Measurements from ENCODE around the gene MAP4K2. TPM values are rescaled to one million over a fixed set of nuclear protein-coding genes. Genes with fewer than 3 reads are reported as not detected.

The MAP4K2 gene
- polyA plus RNA-seq, 3 donors from 2014 or later: 9.2 to 16.4 (median 15.9) TPM

- peak within 1 kb of the TSS; percentile 85 to 100 (median 98) for H3K27ac Mint-ChIP-seq
- H3K9me3 Mint-ChIP-seq: no peaks in the 10 kb centered on the region
- H3K4me1 Mint-ChIP-seq: peaks cover 47 to 57% of the 10 kb centered on the region in 2 donors
These were observed 59.1 kb downstream of the MAP4K2 start, which contains the start of gene RASGRP2 for GRCh38 chr11:64743591-64744543. TSS of gene RASGRP2 (minus strand) at chr11:64744142. CDS start at chr11:64742866, 1,276 bp downstream.

GRCh38 chr11:64742889-64743590, 60.0 kb downstream of the MAP4K2 start:
- H3K4me3 Mint-ChIP-seq: peak overlapping the region; percentile 4 to 100 (median 96)
- peaks cover 44 to 53% of the 10 kb centered on the region in 2 donors for H3K4me1 Mint-ChIP-seq
- peaks cover 16 to 20% (median 17%) of the 10 kb centered on the region in 3 donors for H3K27me3 Mint-ChIP-seq (ENCODE audit: low read depth in 3 of 3)
- H3K27ac Mint-ChIP-seq: peak overlapping the region in 1 of 6 donors; percentile 95
- H3K36me3 Mint-ChIP-seq: peaks cover 4 to 9% (median 4%) of the 10 kb centered on the region in 3 donors
- peak; percentile 75 to 76 (median 76) for DNase-seq
- H3K9me3 Mint-ChIP-seq: no peaks in the 10 kb centered on the region

More at GRCh38 chr11:64743591-64744543, 59.1 kb downstream of the MAP4K2 start, which contains the start of gene RASGRP2:
- DNase-seq: peak; percentile 90 to 92 (median 92)
- H3K36me3 Mint-ChIP-seq: peaks cover 4 to 9% (median 4%) of the 10 kb centered on the region in 3 donors
- H3K27me3 Mint-ChIP-seq (ENCODE audit: low read depth in 3 of 3): peaks cover 16 to 21% (median 17%) of the 10 kb centered on the region in 3 donors
- H3K4me3 Mint-ChIP-seq: peak within 1 kb of the TSS; percentile 92 to 100 (median 96)

- H3K36me3 Mint-ChIP-seq: peaks cover 4 to 11% (median 4%) of the 10 kb centered on the region in 3 donors
- DNase-seq: no peak
- H3K9me3 Mint-ChIP-seq: no peaks in the 10 kb centered on the region
- peak overlapping the region; percentile 78 to 85 (median 81) for H3K4me3 Mint-ChIP-seq
- H3K27me3 Mint-ChIP-seq (ENCODE audit: low read depth in 3 of 3): peaks cover 15 to 19% (median 17%) of the 10 kb centered on the region in 3 donors
- peaks cover 42 to 46% of the 10 kb centered on the region in 2 donors for H3K4me1 Mint-ChIP-seq
- H3K27ac Mint-ChIP-seq: peak overlapping the region in 5 of 6 donors; percentile 51 to 79 (median 67)
These were observed 60.7 kb downstream of the MAP4K2 start for GRCh38 chr11:64742087-64742888.

- Mint-ChIP-seq H3K27me3 (ENCODE audit: low read depth in 3 of 3) (peaks cover 15 to 19% (median 17%) of the 10 kb centered on the region in 3 donors), H3K4me3 (peak overlapping the region; percentile 78 to 85 (median 81)), H3K4me1 (peaks cover 37 to 38% of the 10 kb centered on the region in 2 donors), H3K27ac (peak overlapping the region; percentile 40 to 71 (median 61)), H3K9me3 (no peaks in the 10 kb centered on the region), H3K36me3 (peaks cover 4 to 15% (median 8%) of the 10 kb centered on the region in 3 donors)
- no peak for DNase-seq
These were observed 61.5 kb downstream of the MAP4K2 start for GRCh38 chr11:64741375-64742086.

- H3K27ac Mint-ChIP-seq: peak overlapping the region in 4 of 6 donors; percentile 12 to 66 (median 55)
- peaks cover 8 to 13% (median 9%) of the 10 kb centered on the region in 3 donors for H3K27me3 Mint-ChIP-seq (ENCODE audit: low read depth in 3 of 3)
- H3K36me3 Mint-ChIP-seq: peaks cover 4 to 23% (median 14%) of the 10 kb centered on the region in 3 donors
- H3K4me3 Mint-ChIP-seq: no peak overlapping the region
- peaks cover 35 to 43% of the 10 kb centered on the region in 2 donors for H3K4me1 Mint-ChIP-seq
- DNase-seq: no peak
- no peaks in the 10 kb centered on the region for H3K9me3 Mint-ChIP-seq
These were observed 63.1 kb downstream of the MAP4K2 start for GRCh38 chr11:64739871-64740270.

GRCh38 chr11:64736654-64737053, 66.4 kb downstream of the MAP4K2 start:
- Mint-ChIP-seq H3K4me3 (no peak overlapping the region), H3K9me3 (no peaks in the 10 kb centered on the region), H3K27me3 (ENCODE audit: low read depth in 3 of 3) (peaks cover 0 to 3% (median 0%) of the 10 kb centered on the region in 3 donors), H3K36me3 (peaks cover 4 to 41% (median 27%) of the 10 kb centered on the region in 3 donors), H3K27ac (peak overlapping the region in 2 of 6 donors; percentile 5 to 53), H3K4me1 (peaks cover 30 to 36% of the 10 kb centered on the region in 2 donors)
- DNase-seq: no peak

GRCh38 chr11:64735725-64736259, 67.2 kb downstream of the MAP4K2 start:
- DNase-seq: no peak
- Mint-ChIP-seq H3K9me3 (no peaks in the 10 kb centered on the region), H3K27me3 (ENCODE audit: low read depth in 3 of 3) (peaks cover 0 to 3% (median 0%) of the 10 kb centered on the region in 3 donors), H3K4me1 (peaks cover 23 to 32% of the 10 kb centered on the region in 2 donors), H3K27ac (peak overlapping the region in 3 of 6 donors; percentile 38 to 50 (median 49)), H3K36me3 (peaks cover 4 to 47% (median 30%) of the 10 kb centered on the region in 3 donors), H3K4me3 (no peak overlapping the region)

Other genes starting within 250 kb of the MAP4K2 start
- gene SLC22A11, start 247.3 kb downstream of the MAP4K2 start, polyA plus RNA-seq: not detected
- not detected for gene SLC22A12, start 212.0 kb downstream of the MAP4K2 start, polyA plus RNA-seq
- gene NRXN2, start 80.0 kb downstream of the MAP4K2 start, polyA plus RNA-seq: 1 to 10 TPM in 2 of 3 donors, under 1 TPM in 1; 0.44 to 3.6 (median 3.2) TPM
- 100 to 1,000 TPM; 142 to 165 (median 154) TPM for gene RASGRP2, start 59.1 kb downstream of the MAP4K2 start, polyA plus RNA-seq
- gene PYGM, start 43.2 kb downstream of the MAP4K2 start, polyA plus RNA-seq: 1 to 10 TPM in 1 of 3 donors, under 1 TPM in 1, not detected in 1; 0.63 to 1.1 TPM
- gene SF1, start 24.7 kb downstream of the MAP4K2 start, polyA plus RNA-seq: 100 to 1,000 TPM in 1 of 3 donors, 10 to 100 TPM in 2; 51.1 to 142 (median 56.3) TPM
- gene MEN1, start 7.3 kb upstream of the MAP4K2 start, polyA plus RNA-seq: 10 to 100 TPM; 15.3 to 36.1 (median 27.1) TPM
- gene CDC42BPG, start 41.4 kb upstream of the MAP4K2 start, polyA plus RNA-seq: under 1 TPM in 2 of 3 donors, not detected in 1; 0.13 to 0.22 TPM
- gene EHD1, start 75.4 kb upstream of the MAP4K2 start, polyA plus RNA-seq: 100 to 1,000 TPM; 136 to 247 (median 160) TPM
- gene ATG2A, start 114.0 kb upstream of the MAP4K2 start, polyA plus RNA-seq: 10 to 100 TPM in 1 of 3 donors, 1 to 10 TPM in 2; 3.7 to 10.0 (median 6.7) TPM
- gene PPP2R5B, start 121.5 kb upstream of the MAP4K2 start, polyA plus RNA-seq: 10 to 100 TPM in 2 of 3 donors, 1 to 10 TPM in 1; 7.8 to 14.6 (median 14.0) TPM
- not detected for gene GPHA2, start 132.7 kb upstream of the MAP4K2 start, polyA plus RNA-seq
- gene MAJIN, start 168.9 kb upstream of the MAP4K2 start, polyA plus RNA-seq: not detected
- not detected for gene BATF2, start 193.8 kb upstream of the MAP4K2 start, polyA plus RNA-seq
- gene ARL2, start 210.9 kb upstream of the MAP4K2 start, polyA plus RNA-seq: 100 to 1,000 TPM in 1 of 3 donors, 10 to 100 TPM in 2; 79.1 to 101 (median 80.1) TPM
- gene SNX15, start 224.2 kb upstream of the MAP4K2 start, polyA plus RNA-seq: 10 to 100 TPM; 14.5 to 20.6 (median 19.9) TPM
- gene SAC3D1, start 238.0 kb upstream of the MAP4K2 start, polyA plus RNA-seq: 10 to 100 TPM in 1 of 3 donors, 1 to 10 TPM in 2; 3.8 to 11.7 (median 9.2) TPM

Measured in immature natural killer cell (primary cell).